HepG2 (cell line): ENCODE data around the gene MAPK11.

Experiments
- ASH2L ChIP-seq: fragments of 300-600, 200-600 bp; sonication (generic); IDR thresholded peaks from 2 replicates; pipeline ENCODE4 v1.7.0; 2017; ENCODE audit warnings: low read depth, mild to moderate bottlenecking, moderate library complexity, mixed read lengths, low read length; ENCODE audit not compliant: insufficient read length
- EZH2 ChIP-seq: conservative IDR thresholded peaks from 2 replicates; pipeline ENCODE4 v1.6.1; 2012; ENCODE audit warnings: mild to moderate bottlenecking, low read depth, low read length, moderate library complexity
- FOXA1 ChIP-seq, 2 experiments: fragments of 450-650 bp in 1 of 2; sonication (generic) in 1 of 2; formaldehyde crosslinking in 1 of 2; IDR thresholded peaks; 2 replicates each; pipeline versions ENCODE4 v1.4.0 to v1.6.1; 2016 to 2020; ENCODE audit warnings: missing genetic modification reagents in 1 of 2
- PAX8 ChIP-seq: sonication (generic); formaldehyde crosslinking; IDR thresholded peaks from 2 replicates; pipeline ENCODE4 v1.8.0; 2022; ENCODE audit warnings: mild to moderate bottlenecking, missing genetic modification reagents, borderline replicate concordance
- SP140L ChIP-seq: sonication (generic); formaldehyde crosslinking; IDR thresholded peaks from 2 replicates; pipeline ENCODE4 v1.4.0; 2020; ENCODE audit warnings: missing genetic modification reagents, borderline replicate concordance
- THYN1 ChIP-seq: sonication (generic); formaldehyde crosslinking; IDR thresholded peaks from 2 replicates; pipeline ENCODE4 v1.8.1; 2023; ENCODE audit warnings: low read depth, mild to moderate bottlenecking, moderate library complexity, missing genetic modification reagents, borderline replicate concordance
- ZNF501 ChIP-seq: sonication (generic); formaldehyde crosslinking; IDR thresholded peaks from 2 replicates; pipeline ENCODE4 v1.5.1; 2020; ENCODE audit warnings: mild to moderate bottlenecking, moderate library complexity, missing genetic modification reagents
- TF ChIP-seq, protein P1 (sequence below): sonication (generic); formaldehyde crosslinking; IDR thresholded peaks from 2 replicates; pipeline ENCODE4 v1.5.0; 2020; ENCODE audit warnings: mild to moderate bottlenecking, missing genetic modification reagents, moderate library complexity
- TF ChIP-seq, protein P2 (sequence below): sonication (generic); formaldehyde crosslinking; IDR thresholded peaks from 2 replicates; pipeline ENCODE4 v1.5.1; 2020; ENCODE audit warnings: mild to moderate bottlenecking, moderate library complexity, missing genetic modification reagents

GRCh38 chr22:50261615-50262459, 8.3 kb downstream of the MAPK11 start, which contains the start of gene MAPK12:
- TF ChIP-seq EZH2 (no peak), FOXA1 (IDR thresholded peaks at IDR 0.05) (no peak), FOXA1 (CRISPR knock-in tag; IDR thresholded peaks at IDR 0.05) (no peak), ASH2L (no peak), THYN1 (CRISPR knock-in tag) (no peak), ZNF501 (CRISPR knock-in tag) (no peak), PAX8 (CRISPR knock-in tag) (no peak), SP140L (CRISPR knock-in tag) (no peak)
- TF ChIP-seq, protein P1, sequence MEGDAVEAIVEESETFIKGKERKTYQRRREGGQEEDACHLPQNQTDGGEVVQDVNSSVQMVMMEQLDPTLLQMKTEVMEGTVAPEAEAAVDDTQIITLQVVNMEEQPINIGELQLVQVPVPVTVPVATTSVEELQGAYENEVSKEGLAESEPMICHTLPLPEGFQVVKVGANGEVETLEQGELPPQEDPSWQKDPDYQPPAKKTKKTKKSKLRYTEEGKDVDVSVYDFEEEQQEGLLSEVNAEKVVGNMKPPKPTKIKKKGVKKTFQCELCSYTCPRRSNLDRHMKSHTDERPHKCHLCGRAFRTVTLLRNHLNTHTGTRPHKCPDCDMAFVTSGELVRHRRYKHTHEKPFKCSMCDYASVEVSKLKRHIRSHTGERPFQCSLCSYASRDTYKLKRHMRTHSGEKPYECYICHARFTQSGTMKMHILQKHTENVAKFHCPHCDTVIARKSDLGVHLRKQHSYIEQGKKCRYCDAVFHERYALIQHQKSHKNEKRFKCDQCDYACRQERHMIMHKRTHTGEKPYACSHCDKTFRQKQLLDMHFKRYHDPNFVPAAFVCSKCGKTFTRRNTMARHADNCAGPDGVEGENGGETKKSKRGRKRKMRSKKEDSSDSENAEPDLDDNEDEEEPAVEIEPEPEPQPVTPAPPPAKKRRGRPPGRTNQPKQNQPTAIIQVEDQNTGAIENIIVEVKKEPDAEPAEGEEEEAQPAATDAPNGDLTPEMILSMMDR (CRISPR knock-in tag) = no peak
- TF ChIP-seq, protein P2, sequence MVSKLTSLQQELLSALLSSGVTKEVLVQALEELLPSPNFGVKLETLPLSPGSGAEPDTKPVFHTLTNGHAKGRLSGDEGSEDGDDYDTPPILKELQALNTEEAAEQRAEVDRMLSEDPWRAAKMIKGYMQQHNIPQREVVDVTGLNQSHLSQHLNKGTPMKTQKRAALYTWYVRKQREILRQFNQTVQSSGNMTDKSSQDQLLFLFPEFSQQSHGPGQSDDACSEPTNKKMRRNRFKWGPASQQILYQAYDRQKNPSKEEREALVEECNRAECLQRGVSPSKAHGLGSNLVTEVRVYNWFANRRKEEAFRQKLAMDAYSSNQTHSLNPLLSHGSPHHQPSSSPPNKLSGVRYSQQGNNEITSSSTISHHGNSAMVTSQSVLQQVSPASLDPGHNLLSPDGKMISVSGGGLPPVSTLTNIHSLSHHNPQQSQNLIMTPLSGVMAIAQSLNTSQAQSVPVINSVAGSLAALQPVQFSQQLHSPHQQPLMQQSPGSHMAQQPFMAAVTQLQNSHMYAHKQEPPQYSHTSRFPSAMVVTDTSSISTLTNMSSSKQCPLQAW (CRISPR knock-in tag) = no peak
